RKO (cell line): ENCODE data around the gene TUBG2.

Experiments
- DNase-seq: peaks from one replicate; pipeline ENCODE4 v3.0.0-alpha.2; 2016; ENCODE audit warnings: low spot score

TUBG2 gene

DNA sequence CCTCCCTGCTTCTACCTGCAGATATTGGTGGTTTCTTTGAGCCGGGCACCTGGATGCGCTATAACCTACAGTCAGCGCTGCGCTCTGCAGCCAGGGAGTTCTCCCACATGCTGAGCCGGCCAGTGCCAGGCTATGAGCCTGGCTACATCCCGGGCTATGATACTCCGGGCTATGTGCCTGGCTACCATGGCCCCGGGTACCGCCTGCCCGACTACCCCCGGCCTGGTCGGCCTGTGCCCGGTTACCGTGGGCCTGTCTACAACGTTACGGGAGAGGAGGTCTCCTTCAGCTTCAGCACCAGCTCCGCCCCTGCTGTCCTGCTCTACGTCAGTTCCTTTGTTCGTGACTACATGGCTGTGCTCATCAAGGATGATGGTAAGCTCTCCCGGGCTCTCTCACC lies 36.4 kb downstream of the TUBG2 start:
- DNase-seq: no peak

DNA sequence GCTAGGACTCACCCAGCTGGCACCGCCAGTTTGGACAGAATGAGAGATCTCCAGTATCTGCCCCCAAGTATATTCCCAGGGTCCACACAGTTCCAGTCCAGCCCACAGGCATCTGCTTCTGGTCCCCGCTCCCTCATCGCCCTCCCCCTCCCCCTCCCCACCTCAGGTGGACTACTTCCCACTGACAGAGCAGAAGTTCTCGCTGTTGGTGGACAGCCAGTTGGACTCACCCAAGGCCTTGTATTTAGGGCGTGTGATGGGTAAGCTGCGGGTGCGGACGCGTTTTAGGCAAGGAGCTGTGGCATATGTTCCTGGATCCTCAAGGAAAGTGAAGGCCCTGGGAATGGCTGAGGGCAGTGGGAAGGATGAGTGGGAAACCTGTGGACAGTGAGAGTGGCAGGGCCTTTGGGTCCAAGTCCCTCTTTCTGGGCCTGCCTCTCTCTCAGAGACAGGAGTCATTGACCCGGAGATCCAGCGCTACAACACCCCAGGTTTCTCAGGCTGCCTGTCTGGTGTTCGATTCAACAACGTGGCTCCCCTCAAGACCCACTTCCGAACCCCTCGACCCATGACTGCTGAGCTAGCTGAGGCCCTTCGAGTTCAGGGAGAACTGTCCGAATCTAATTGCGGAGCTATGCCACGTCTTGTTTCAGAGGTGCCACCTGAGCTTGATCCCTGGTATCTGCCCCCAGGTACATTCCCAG lies 38.2 kb downstream of the TUBG2 start:
- DNase-seq: no peak

- no peak for DNase-seq
Measured at GRCh38 chr17:42698736-42699414, 39.8 kb downstream of the TUBG2 start.

- no peak for DNase-seq
Measured at GRCh38 chr17:42699415-42699740, 40.3 kb downstream of the TUBG2 start.

DNA sequence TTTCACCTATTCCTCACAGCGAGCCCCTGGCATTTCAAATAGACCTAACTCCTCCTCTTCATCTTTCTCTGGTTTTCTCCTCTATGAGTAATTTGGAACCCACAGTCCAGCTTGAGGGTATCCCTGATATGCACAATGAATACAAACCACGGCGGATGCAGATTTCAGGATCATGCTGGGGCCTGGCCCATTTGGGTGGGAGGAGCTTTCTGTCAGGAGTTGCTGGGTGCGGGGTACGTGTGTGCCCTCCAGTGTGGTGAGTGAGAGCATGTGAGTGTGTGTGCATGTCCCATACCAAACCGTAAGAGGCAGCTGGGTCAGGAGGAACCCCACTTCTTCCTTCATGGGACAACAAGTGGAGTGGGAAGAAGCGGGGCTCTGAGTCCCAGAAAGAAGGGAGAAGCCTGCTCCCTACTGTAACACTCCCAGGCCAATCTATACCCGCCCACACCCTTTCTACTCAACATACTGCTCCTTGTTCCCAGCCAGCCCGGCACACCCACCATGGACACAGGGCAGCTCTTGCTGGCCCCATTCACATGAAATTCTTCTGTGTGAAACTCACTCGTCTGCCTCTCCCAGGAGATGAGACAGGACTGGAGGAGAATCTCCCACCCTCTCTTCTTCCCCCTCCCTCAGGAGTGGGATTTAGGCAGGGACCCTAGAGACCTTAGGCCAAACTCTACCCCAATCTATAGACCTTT lies 41.7 kb downstream of the TUBG2 start:
- DNase-seq: no peak

DNA sequence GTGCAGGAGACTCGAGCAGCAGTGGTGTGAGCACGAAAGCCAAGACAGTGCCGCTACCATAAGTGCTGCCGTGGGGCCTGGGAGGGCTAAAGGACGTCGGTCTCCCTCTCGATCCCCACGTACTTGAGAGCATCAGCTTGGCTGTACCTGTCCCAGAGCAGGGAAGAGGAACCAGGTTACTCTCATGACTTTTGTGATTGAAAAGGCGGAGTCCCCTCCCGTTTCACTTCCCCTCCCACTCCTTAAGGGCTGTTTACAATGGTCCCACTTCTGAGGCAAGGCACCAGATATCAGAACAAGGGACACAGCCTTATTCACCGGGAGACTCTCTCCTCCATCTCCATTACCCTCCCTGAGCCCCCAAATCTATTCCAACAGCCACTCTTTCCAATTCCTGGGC lies 43.4 kb downstream of the TUBG2 start:
- DNase-seq: no peak

- no peak for DNase-seq
Measured at GRCh38 chr17:42704490-42704836, 45.4 kb downstream of the TUBG2 start.

GRCh38 chr17:42704837-42705494 lies 45.9 kb downstream of the TUBG2 start:
- no peak for DNase-seq

DNA sequence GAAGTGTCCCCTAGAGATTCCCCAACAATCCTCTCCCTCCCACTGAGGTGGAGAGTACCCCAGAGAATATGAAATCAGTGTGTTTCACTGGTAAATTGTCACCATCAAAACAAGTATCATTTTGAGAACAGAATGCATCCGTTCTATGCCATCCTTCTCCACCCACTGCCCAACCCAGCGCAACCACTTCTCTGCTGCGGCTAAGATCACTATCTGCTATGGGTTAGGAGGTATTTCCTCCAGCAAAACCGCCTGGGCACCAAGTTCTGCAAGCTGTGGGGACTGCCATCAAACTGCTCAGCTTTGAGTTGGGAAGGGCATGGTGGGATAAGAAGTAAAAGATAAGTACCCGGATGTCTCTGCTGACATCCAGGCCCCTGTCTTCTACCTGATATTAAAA lies 47.6 kb downstream of the TUBG2 start:
- DNase-seq: no peak

- DNase-seq: no peak
Measured at GRCh38 chr17:42708588-42708987, 49.5 kb downstream of the TUBG2 start.

- no peak for DNase-seq
Measured at GRCh38 chr17:42709561-42709960, 50.5 kb downstream of the TUBG2 start.
